Activated effector memory CD4-positive, alpha-beta T cell treated with Interleukin-2 at 50 U/mL for 16 hours (primary cell): ENCODE measurements around the gene OLA1.

Experiments used
- DNase-seq: peaks from one replicate; pipeline ENCODE4 v3.0.0-alpha.2; 2020

The OLA1 gene

GRCh38 chr2:174224125-174224524 lies 24.2 kb downstream of the OLA1 start:
- no peak for DNase-seq

- DNase-seq = no peak
These were observed 24.9 kb downstream of the OLA1 start for GRCh38 chr2:174223388-174223787.

GRCh38 chr2:174222154-174222553 lies 26.2 kb downstream of the OLA1 start:
- no peak for DNase-seq

GRCh38 chr2:174219321-174219720 lies 29.0 kb downstream of the OLA1 start:
- DNase-seq = no peak

GRCh38 chr2:174218773-174219172 lies 29.6 kb downstream of the OLA1 start:
- DNase-seq = no peak

- no peak for DNase-seq
These were observed 30.5 kb downstream of the OLA1 start for GRCh38 chr2:174217869-174218268.

GRCh38 chr2:174211954-174212353 lies 36.4 kb downstream of the OLA1 start:
- no peak for DNase-seq

- DNase-seq = no peak
These were observed 37.5 kb downstream of the OLA1 start for GRCh38 chr2:174210862-174211261.

- DNase-seq = no peak
These were observed 39.0 kb downstream of the OLA1 start for GRCh38 chr2:174209325-174209724.

- no peak for DNase-seq
These were observed 40.3 kb downstream of the OLA1 start for GRCh38 chr2:174208026-174208425.

- DNase-seq = no peak
These were observed 42.8 kb downstream of the OLA1 start for GRCh38 chr2:174205562-174205961.

- DNase-seq = no peak
These were observed 46.1 kb downstream of the OLA1 start for GRCh38 chr2:174202188-174202587.

- no peak for DNase-seq
These were observed 49.3 kb downstream of the OLA1 start for GRCh38 chr2:174198846-174199564.

- no peak for DNase-seq
These were observed 53.1 kb downstream of the OLA1 start for GRCh38 chr2:174195253-174195652.

GRCh38 chr2:174193737-174194136 lies 54.6 kb downstream of the OLA1 start:
- DNase-seq = no peak

- DNase-seq = no peak
These were observed 55.7 kb downstream of the OLA1 start for GRCh38 chr2:174192664-174193063.

GRCh38 chr2:174191342-174192074 lies 56.8 kb downstream of the OLA1 start:
- no peak for DNase-seq

- DNase-seq = no peak
These were observed 63.4 kb downstream of the OLA1 start for GRCh38 chr2:174184915-174185314.

- no peak for DNase-seq
These were observed 63.8 kb downstream of the OLA1 start for GRCh38 chr2:174184504-174184903.

- DNase-seq = no peak
These were observed 65.3 kb downstream of the OLA1 start for GRCh38 chr2:174183076-174183475.

GRCh38 chr2:174181368-174181767 lies 67.0 kb downstream of the OLA1 start:
- DNase-seq = no peak

- no peak for DNase-seq
These were observed 67.6 kb downstream of the OLA1 start for GRCh38 chr2:174180726-174181236.

- DNase-seq = no peak
These were observed 68.1 kb downstream of the OLA1 start for GRCh38 chr2:174180165-174180724.

GRCh38 chr2:174177316-174177890 lies 70.9 kb downstream of the OLA1 start:
- no peak for DNase-seq
